K562 (cell line): ENCODE results near the gene SLC12A6. TPM values are rescaled to one million over a fixed set of nuclear protein-coding genes. Genes with fewer than 3 reads are reported as not detected.

Source experiments
- CTCFL ChIP-seq: IDR thresholded peaks from 2 replicates; pipeline ENCODE4 v1.6.1; 2011; ENCODE audit warnings: borderline replicate concordance, low read depth, mild to moderate bottlenecking, moderate library complexity, low read length; ENCODE audit not compliant: insufficient read depth, poor library complexity, severe bottlenecking
- FOS ChIP-seq: IDR thresholded peaks from 3 replicates; pipeline ENCODE4 v1.6.1; 2011; ENCODE audit not compliant: insufficient read length; ENCODE audit errors: extremely low read depth
- FOXA3 ChIP-seq, 2 experiments: fragments of 450-650 bp in 1 of 2; sonication (generic) in 1 of 2; formaldehyde crosslinking; IDR thresholded peaks in 1 of 2; conservative IDR thresholded peaks in 1 of 2; 2 replicates each; pipeline versions ENCODE4 v1.4.0 to v1.8.0; 2020 to 2022; ENCODE audit warnings: mild to moderate bottlenecking in 2 of 2, missing genetic modification reagents in 1 of 2
- MIER1 ChIP-seq: fragments of 450-650 bp; IDR thresholded peaks from 2 replicates; pipeline ENCODE4 v1.6.1; 2016; ENCODE audit warnings: antibody characterized with exemption, mild to moderate bottlenecking, low read depth
- NCOA4 ChIP-seq: fragments of 450-650 bp; IDR thresholded peaks from 2 replicates; pipeline ENCODE4 v1.6.1; 2018; ENCODE audit warnings: mild to moderate bottlenecking; ENCODE audit not compliant: partially characterized antibody
- NR2C2 ChIP-seq, 2 experiments: fragments of 200-800 bp in 1 of 2; sonication (Bioruptor generic) in 1 of 2; sonication (generic) in 1 of 2; formaldehyde crosslinking in 1 of 2; IDR thresholded peaks; 2 replicates each; pipeline versions ENCODE4 v1.6.1 to v1.8.0; 2016 to 2022; ENCODE audit warnings: mild to moderate bottlenecking in 1 of 2, missing compliant biosample characterization in 1 of 2, missing genetic modification characterization in 1 of 2, missing genetic modification reagents in 1 of 2
- PHF8 ChIP-seq: fragments of 200-600 bp; sonication (generic); IDR thresholded peaks from 2 replicates; pipeline ENCODE4 v1.6.1; 2012; ENCODE audit warnings: mixed run types, mild to moderate bottlenecking, inconsistent platforms, low read length, moderate library complexity, borderline replicate concordance
- RBM15 ChIP-seq: fragments of 200-400 bp; formaldehyde crosslinking; IDR thresholded peaks from 2 replicates; pipeline ENCODE4 v1.6.1; 2018; ENCODE audit warnings: mild to moderate bottlenecking, low read length, moderate library complexity; ENCODE audit not compliant: insufficient read depth
- SRSF9 ChIP-seq: fragments of 200-400 bp; formaldehyde crosslinking; IDR thresholded peaks from 2 replicates; pipeline ENCODE4 v1.6.1; 2017; ENCODE audit warnings: low read depth, low read length, borderline replicate concordance
- TAF7 ChIP-seq: fragments of 450-650 bp; IDR thresholded peaks from 2 replicates; pipeline ENCODE4 v1.6.1; 2016; ENCODE audit warnings: missing genetic modification characterization, missing compliant biosample characterization
- TBL1XR1 ChIP-seq, 2 experiments: IDR thresholded peaks; 2 replicates each; pipeline ENCODE4 v1.6.1; 2012; ENCODE audit warnings: improper control_type of control experiment in 2 of 2, low read length in 2 of 2, mild to moderate bottlenecking in 1 of 2
- TEAD4 ChIP-seq, 2 experiments: sonication (generic) in 1 of 2; formaldehyde crosslinking in 1 of 2; IDR thresholded peaks; 2 replicates each; pipeline versions ENCODE4 v1.6.1 to v1.8.0; 2012 to 2022; ENCODE audit warnings: borderline replicate concordance in 1 of 2, inconsistent platforms in 1 of 2, low read length in 1 of 2, mild to moderate bottlenecking in 1 of 2, missing genetic modification reagents in 1 of 2
- XRCC5 ChIP-seq: fragments of 200-400 bp; formaldehyde crosslinking; IDR thresholded peaks from 2 replicates; pipeline ENCODE4 v1.6.1; 2017; ENCODE audit warnings: low read depth, mild to moderate bottlenecking, low read length
- ZC3H4 ChIP-seq: sonication (generic); formaldehyde crosslinking; IDR thresholded peaks from 2 replicates; pipeline ENCODE4 v1.9.0; 2021; ENCODE audit warnings: missing genetic modification reagents, borderline replicate concordance
- ZNF354B ChIP-seq: fragments of 250-450 bp; sonication (Bioruptor Pico); IDR thresholded peaks from 2 replicates; pipeline ENCODE4 v1.4.0; 2020
- ZNF586 ChIP-seq: fragments of 450-650 bp; formaldehyde crosslinking; conservative IDR thresholded peaks from 2 replicates; pipeline ENCODE4 v1.4.0; 2020; ENCODE audit warnings: mild to moderate bottlenecking, moderate library complexity
- ZNF639 ChIP-seq, 2 experiments: fragments of 200-800 bp in 1 of 2; sonication (Bioruptor generic) in 1 of 2; sonication (generic) in 1 of 2; formaldehyde crosslinking in 1 of 2; IDR thresholded peaks in 1 of 2; conservative IDR thresholded peaks in 1 of 2; 2 replicates each; pipeline versions ENCODE4 v1.5.0 to v1.6.1; 2016 to 2020; ENCODE audit warnings: missing compliant biosample characterization in 1 of 2, missing genetic modification characterization in 1 of 2, missing genetic modification reagents in 1 of 2
- polyA plus RNA-seq, 8 experiments: library from polyadenylated mRNA; depleted of rRNA in 4 of 8; stranded (reverse) in 5 of 8; unstranded in 3 of 8; fragments of >200 nt; fragmentation: Nextera tagmentation in 2 of 8; fragmentation: Illumina TruSeq in 1 of 8; extraction: Ambion mirVana in 2 of 8; extraction: Trizol in 1 of 8; gene quantifications; 2 replicates each; pipeline versions ENCODE4 v1.2.1 to v1.2.3, GENCODE V29; 2011 to 2014; ENCODE audit warnings: inconsistent platforms in 1 of 8, missing spikeins in 1 of 8
- total RNA-seq, 7 experiments: library from RNA; depleted of rRNA in 6 of 7; stranded (reverse); fragments of >200 nt in 6 of 7; fragmentation: Illumina TruSeq in 2 of 7; extraction: Trizol in 2 of 7; gene quantifications; 2 replicates each; pipeline versions ENCODE4 v1.2.1 to v1.2.3, GENCODE V29; 2011 to 2021; ENCODE audit warnings: low replicate concordance in 1 of 7
- TF ChIP-seq, protein P1 (sequence below): fragments of 250-450 bp; sonication (Bioruptor Pico); IDR thresholded peaks from 2 replicates; pipeline ENCODE4 v1.4.0; 2020; ENCODE audit warnings: mild to moderate bottlenecking, moderate library complexity
- TF ChIP-seq, protein P2 (sequence below): sonication (generic); formaldehyde crosslinking; IDR thresholded peaks from 2 replicates; pipeline ENCODE4 v1.8.1; 2022; ENCODE audit warnings: missing genetic modification reagents

SLC12A6 gene
- total and polyA plus RNA-seq, 9 of the 15 experiments (the other 6 are each of a cell fraction or from before 2014, with no cell fraction given), result 1.4 to 16.4 (median 6.7) TPM

DNA sequence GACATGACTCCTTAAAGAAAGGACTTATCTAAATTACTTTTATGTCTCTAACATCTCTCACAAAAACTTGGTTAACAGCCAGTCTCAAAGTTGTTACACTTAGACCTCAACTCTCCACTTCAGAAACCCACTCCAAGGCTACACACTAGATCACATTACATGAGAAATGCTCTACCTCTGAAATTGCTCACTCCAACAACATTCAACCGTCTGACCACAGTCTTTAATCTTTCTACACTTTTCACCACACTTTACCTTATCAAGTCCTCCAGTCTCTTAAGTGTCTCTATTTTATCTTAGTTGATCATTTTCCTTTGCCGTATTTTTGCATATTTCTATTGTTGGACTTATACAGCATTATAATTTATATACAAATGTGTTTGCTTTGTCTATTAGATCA is 5.8 kb downstream of the SLC12A6 start (continued):
- TF ChIP-seq, protein P1, sequence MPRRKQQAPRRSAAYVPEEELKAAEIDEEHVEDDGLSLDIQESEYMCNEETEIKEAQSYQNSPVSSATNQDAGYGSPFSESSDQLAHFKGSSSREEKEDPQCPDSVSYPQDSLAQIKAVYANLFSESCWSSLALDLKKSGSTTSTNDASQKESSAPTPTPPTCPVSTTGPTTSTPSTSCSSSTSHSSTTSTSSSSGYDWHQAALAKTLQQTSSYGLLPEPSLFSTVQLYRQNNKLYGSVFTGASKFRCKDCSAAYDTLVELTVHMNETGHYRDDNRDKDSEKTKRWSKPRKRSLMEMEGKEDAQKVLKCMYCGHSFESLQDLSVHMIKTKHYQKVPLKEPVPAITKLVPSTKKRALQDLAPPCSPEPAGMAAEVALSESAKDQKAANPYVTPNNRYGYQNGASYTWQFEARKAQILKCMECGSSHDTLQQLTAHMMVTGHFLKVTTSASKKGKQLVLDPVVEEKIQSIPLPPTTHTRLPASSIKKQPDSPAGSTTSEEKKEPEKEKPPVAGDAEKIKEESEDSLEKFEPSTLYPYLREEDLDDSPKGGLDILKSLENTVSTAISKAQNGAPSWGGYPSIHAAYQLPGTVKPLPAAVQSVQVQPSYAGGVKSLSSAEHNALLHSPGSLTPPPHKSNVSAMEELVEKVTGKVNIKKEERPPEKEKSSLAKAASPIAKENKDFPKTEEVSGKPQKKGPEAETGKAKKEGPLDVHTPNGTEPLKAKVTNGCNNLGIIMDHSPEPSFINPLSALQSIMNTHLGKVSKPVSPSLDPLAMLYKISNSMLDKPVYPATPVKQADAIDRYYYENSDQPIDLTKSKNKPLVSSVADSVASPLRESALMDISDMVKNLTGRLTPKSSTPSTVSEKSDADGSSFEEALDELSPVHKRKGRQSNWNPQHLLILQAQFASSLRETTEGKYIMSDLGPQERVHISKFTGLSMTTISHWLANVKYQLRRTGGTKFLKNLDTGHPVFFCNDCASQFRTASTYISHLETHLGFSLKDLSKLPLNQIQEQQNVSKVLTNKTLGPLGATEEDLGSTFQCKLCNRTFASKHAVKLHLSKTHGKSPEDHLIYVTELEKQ (CRISPR knock-in tag), result no peak
- TF ChIP-seq NCOA4 (no peak), ZNF639 (CRISPR knock-in tag; conservative IDR thresholded peaks at IDR 0.05 in 1 of 2, IDR thresholded peaks at IDR 0.05 in 1 of 2) (no peak), CTCFL (no peak), PHF8 (no peak), MIER1 (no peak), FOXA3 (CRISPR knock-in tag; conservative IDR thresholded peaks at IDR 0.05 in 1 of 2, IDR thresholded peaks at IDR 0.05 in 1 of 2) (no peak), TAF7 (no peak), ZNF354B (CRISPR knock-in tag) (no peak), NR2C2 (CRISPR knock-in tag; IDR thresholded peaks at IDR 0.05) (no peak), NR2C2 (tag; IDR thresholded peaks at IDR 0.05) (no peak), RBM15 (no peak), TEAD4 (IDR thresholded peaks at IDR 0.05; ENCODE audit: low read length) (peak; percentile 84), TEAD4 (CRISPR knock-in tag; IDR thresholded peaks at IDR 0.05; ENCODE audit: borderline replicate concordance) (no peak), ZC3H4 (no peak), ZNF586 (CRISPR knock-in tag) (no peak), SRSF9 (no peak), TBL1XR1 (IDR thresholded peaks at IDR 0.05; ENCODE audit: low read length in 2 of 2) (peak in 1 of 2 experiments; percentile 32; a peak in 1 of 4 replicates), FOS (no peak), XRCC5 (no peak)
- TF ChIP-seq, protein P2, sequence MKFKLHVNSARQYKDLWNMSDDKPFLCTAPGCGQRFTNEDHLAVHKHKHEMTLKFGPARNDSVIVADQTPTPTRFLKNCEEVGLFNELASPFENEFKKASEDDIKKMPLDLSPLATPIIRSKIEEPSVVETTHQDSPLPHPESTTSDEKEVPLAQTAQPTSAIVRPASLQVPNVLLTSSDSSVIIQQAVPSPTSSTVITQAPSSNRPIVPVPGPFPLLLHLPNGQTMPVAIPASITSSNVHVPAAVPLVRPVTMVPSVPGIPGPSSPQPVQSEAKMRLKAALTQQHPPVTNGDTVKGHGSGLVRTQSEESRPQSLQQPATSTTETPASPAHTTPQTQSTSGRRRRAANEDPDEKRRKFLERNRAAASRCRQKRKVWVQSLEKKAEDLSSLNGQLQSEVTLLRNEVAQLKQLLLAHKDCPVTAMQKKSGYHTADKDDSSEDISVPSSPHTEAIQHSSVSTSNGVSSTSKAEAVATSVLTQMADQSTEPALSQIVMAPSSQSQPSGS (CRISPR knock-in tag), result no peak
